Transverse colon (tissue), 4 donors: ENCODE data around the gene TINAG. TPM values are rescaled to one million over a fixed set of nuclear protein-coding genes. Genes with fewer than 3 reads are reported as not detected.
A peak's percentile ranks its signal among the peaks of the same experiment; 100 is the strongest.

ENCODE experiments used
- DNase-seq: peaks from one replicate; pipeline ENCODE4 v3.0.0-alpha.2; 2019
- H3K27ac ChIP-seq, 4 donors: fragments of 200-600 bp; sonication (generic); 2 replicates each; pipeline ENCODE4 v1.5.1; 2016 to 2018; ENCODE audit warnings: inconsistent platforms in 4 of 4
- H3K27me3 ChIP-seq: fragments of 200-600 bp; sonication (generic); 2 replicates; pipeline ENCODE4 v1.5.1; 2017; ENCODE audit warnings: inconsistent platforms
- H3K36me3 ChIP-seq, 4 donors: fragments of 200-600 bp; sonication (generic); 2 replicates each; pipeline ENCODE4 v1.5.1; 2017 to 2019; ENCODE audit warnings: inconsistent platforms in 4 of 4
- H3K4me1 ChIP-seq, 4 donors: fragments of 200-600 bp; sonication (generic); 2 replicates each; pipeline ENCODE4 v1.5.1; 2017 to 2020; ENCODE audit warnings: inconsistent platforms in 4 of 4
- H3K4me3 ChIP-seq, 4 donors: fragments of 200-600 bp; sonication (generic); 1 replicate in 1 of 4; 2 replicates in 3 of 4; pipeline versions ENCODE4 v1.5.1 to v1.6.1; 2017 to 2019; ENCODE audit warnings: inconsistent platforms in 4 of 4
- H3K9me3 ChIP-seq, 2 donors: fragments of 200-600 bp; sonication (generic); 2 replicates each; pipeline ENCODE4 v1.5.1; 2017 to 2019; ENCODE audit warnings: inconsistent platforms in 2 of 2
- EP300 ChIP-seq: sonication (generic); formaldehyde crosslinking; IDR thresholded peaks from one replicate; pipeline ENCODE4 v1.6.1; 2017; ENCODE audit warnings: antibody characterized with exemption, low read depth
- POLR2A ChIP-seq: fragments of 450-650 bp; IDR thresholded peaks from one replicate; pipeline ENCODE4 v1.6.1; 2016; ENCODE audit warnings: antibody characterized with exemption, mild to moderate bottlenecking, moderate library complexity
- POLR2AphosphoS5 ChIP-seq, 3 donors: sonication (generic); formaldehyde crosslinking; IDR thresholded peaks; one replicate each; pipeline ENCODE4 v1.6.1; 2016; ENCODE audit warnings: antibody characterized with exemption in 3 of 3
- WGBS, 2 donors: methylation state at CpG; one replicate each; pipeline ENCODE4 v1.1.5; 2018; ENCODE audit warnings: low coverage in 1 of 2; 5-methylcytosine and 5-hydroxymethylcytosine counted together
- in situ Hi-C, 4 donors: fragments of 200-750 bp; cut with MboI; loops; one replicate each; pipeline versions ENCODE4 v1.15.0 to v1.15.1; 2017; ENCODE audit warnings: low sequenced_read_pairs in 3 of 4, low pct_ligation_motif_present in 1 of 4, low pct_unique_long_range_greater_than_20kb in 1 of 4
- intact Hi-C: fragments of 100-400 bp; cut with DNase I; formaldehyde crosslinking; loops from one replicate; pipeline ENCODE4 v1.15.1; 2023; ENCODE audit warnings: low total_unique reads
- total RNA-seq, 4 donors: library from RNA; depleted of rRNA; stranded (reverse); fragments of >200 nt; gene quantifications; one replicate each; pipeline ENCODE4 v1.1.0, GENCODE V29; 2016
- TF ChIP-seq, protein P1 (sequence below), 5 experiments: fragments of 200-600 bp in 3 of 5; fragments of 450-650 bp in 2 of 5; sonication (generic) in 3 of 5; IDR thresholded peaks; 1 replicate in 2 of 5; 2 replicates in 3 of 5; pipeline ENCODE4 v1.5.1; 2016 to 2017; ENCODE audit warnings: antibody characterized with exemption in 5 of 5, inconsistent platforms in 3 of 5, mild to moderate bottlenecking in 2 of 5, moderate library complexity in 1 of 5

Gene TINAG, protein sequence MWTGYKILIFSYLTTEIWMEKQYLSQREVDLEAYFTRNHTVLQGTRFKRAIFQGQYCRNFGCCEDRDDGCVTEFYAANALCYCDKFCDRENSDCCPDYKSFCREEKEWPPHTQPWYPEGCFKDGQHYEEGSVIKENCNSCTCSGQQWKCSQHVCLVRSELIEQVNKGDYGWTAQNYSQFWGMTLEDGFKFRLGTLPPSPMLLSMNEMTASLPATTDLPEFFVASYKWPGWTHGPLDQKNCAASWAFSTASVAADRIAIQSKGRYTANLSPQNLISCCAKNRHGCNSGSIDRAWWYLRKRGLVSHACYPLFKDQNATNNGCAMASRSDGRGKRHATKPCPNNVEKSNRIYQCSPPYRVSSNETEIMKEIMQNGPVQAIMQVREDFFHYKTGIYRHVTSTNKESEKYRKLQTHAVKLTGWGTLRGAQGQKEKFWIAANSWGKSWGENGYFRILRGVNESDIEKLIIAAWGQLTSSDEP
- 100 to 1,000 TPM in 1 of 4 donors, 10 to 100 TPM in 3; 27.5 to 155 (median 66.3) TPM for total RNA-seq

DNA sequence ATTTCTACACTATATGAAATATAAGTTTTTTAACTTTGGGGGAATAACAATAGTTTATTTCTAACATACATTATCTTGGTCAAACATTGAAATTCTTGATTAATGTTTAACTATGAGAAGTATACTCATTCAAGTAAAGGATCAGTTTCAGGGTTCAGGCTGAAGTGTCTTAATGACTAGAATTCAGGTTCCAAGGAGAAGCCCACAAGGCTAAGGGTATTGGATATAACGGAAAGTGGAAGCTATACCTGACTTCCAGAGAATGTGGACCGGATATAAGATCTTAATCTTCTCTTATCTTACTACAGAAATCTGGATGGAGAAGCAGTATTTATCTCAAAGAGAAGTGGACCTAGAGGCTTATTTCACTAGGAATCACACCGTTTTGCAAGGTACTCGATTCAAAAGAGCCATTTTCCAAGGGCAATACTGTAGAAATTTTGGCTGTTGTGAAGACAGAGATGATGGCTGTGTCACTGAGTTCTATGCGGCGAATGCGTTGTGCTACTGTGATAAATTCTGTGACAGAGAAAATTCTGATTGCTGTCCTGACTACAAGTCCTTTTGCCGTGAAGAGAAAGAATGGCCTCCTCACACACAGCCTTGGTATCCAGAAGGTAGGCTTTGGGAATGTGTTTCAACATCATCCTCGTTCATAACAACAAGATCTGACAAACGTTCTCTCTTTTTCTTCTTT, at the start of gene TINAG:
TSS of gene TINAG (plus strand) at position 153 of the 697 bp plus-strand sequence. CDS start at position 263, 110 bp downstream.
- H3K9me3 ChIP-seq: no peaks in the 10 kb centered on the region
- H3K4me3 ChIP-seq: peak within 1 kb of the TSS in 3 of 4 donors; percentile 33 to 46 (median 36)
- no peak for DNase-seq
- peak within 1 kb of the TSS; percentile 75 to 82 (median 78) for H3K27ac ChIP-seq
- intact Hi-C loops: no loop called here
- TF ChIP-seq, protein P1, sequence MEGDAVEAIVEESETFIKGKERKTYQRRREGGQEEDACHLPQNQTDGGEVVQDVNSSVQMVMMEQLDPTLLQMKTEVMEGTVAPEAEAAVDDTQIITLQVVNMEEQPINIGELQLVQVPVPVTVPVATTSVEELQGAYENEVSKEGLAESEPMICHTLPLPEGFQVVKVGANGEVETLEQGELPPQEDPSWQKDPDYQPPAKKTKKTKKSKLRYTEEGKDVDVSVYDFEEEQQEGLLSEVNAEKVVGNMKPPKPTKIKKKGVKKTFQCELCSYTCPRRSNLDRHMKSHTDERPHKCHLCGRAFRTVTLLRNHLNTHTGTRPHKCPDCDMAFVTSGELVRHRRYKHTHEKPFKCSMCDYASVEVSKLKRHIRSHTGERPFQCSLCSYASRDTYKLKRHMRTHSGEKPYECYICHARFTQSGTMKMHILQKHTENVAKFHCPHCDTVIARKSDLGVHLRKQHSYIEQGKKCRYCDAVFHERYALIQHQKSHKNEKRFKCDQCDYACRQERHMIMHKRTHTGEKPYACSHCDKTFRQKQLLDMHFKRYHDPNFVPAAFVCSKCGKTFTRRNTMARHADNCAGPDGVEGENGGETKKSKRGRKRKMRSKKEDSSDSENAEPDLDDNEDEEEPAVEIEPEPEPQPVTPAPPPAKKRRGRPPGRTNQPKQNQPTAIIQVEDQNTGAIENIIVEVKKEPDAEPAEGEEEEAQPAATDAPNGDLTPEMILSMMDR (IDR thresholded peaks at IDR 0.05): no peak
- TF ChIP-seq POLR2A (no peak), POLR2AphosphoS5 (IDR thresholded peaks at IDR 0.05) (no peak), EP300 (no peak)
- 40 to 44% methylated on average over 4 to 10 of the region's 10 CpGs for WGBS, 2 donors
- no peaks in the 10 kb centered on the region for H3K36me3 ChIP-seq
- peaks cover 0 to 14% (median 0%) of the 10 kb centered on the region in 4 donors for H3K4me1 ChIP-seq
- H3K27me3 ChIP-seq: no peaks in the 10 kb centered on the region
- in situ Hi-C loops: no loop called here

DNA sequence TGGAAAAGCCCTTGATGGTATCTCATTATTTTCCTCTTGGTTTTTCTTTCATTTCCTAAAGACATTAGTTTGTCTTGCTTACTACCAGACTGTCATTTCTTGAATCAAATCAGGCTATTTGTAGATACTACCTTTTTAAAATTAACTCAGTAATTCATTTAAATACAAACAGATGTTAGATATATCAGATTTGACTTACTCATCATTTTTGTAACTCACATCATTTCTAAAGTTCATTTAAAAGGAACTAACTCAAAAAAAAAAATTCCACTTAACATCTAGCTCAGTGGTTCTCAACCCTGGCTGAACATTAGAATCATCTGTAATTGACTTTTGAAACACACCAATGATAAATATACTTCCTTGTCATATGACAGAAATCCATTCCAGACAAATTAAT, 48.2 kb upstream of the TINAG start:
- no peaks in the 10 kb centered on the region for H3K9me3 ChIP-seq
- no peak overlapping the region for H3K27ac ChIP-seq
- in situ Hi-C loops (loop anchor here (10.0 to 25.0 kb wide), 2 partner anchors 273 to 275 kb away; no protein-coding TSS in a partner anchor), intact Hi-C loops (no loop called here)
- no peak for TF ChIP-seq POLR2A
- TF ChIP-seq, protein P1 (IDR thresholded peaks at IDR 0.05): no peak
- no peak for TF ChIP-seq POLR2AphosphoS5 (IDR thresholded peaks at IDR 0.05)
- TF ChIP-seq EP300: no peak
- no peaks in the 10 kb centered on the region for H3K27me3 ChIP-seq
- no peak overlapping the region for H3K4me3 ChIP-seq
- H3K4me1 ChIP-seq: peaks cover 0 to 11% (median 2%) of the 10 kb centered on the region in 4 donors
- H3K36me3 ChIP-seq: no peaks in the 10 kb centered on the region
- DNase-seq: no peak

DNA sequence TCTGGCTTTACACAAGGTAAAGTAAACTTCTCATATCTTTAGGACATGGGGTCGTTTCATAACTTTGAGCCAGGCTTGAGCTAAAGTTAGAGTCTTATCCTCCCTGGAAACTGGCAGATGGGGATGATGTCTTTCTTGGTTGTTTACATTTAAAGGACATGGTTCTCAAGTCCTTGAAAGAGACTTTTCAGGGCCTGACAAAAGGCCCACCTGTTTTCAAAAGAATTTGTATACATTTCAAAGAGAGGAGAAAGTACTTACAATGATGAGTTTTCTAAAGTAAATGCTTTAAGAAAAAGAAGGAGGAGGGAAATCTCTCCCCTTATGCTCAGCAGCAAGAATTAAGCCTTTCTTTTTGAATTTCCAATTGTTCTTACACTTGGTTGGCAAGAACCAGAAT, 45.7 kb upstream of the TINAG start:
- H3K27ac ChIP-seq: no peak overlapping the region
- no peaks in the 10 kb centered on the region for H3K36me3 ChIP-seq
- H3K9me3 ChIP-seq: no peaks in the 10 kb centered on the region
- intact Hi-C loops: no loop called here
- no peaks in the 10 kb centered on the region for H3K27me3 ChIP-seq
- in situ Hi-C loops: loop anchor here (10.0 to 25.0 kb wide), 2 partner anchors 275 to 278 kb away; no protein-coding TSS in a partner anchor
- TF ChIP-seq, protein P1 (IDR thresholded peaks at IDR 0.05): no peak
- TF ChIP-seq POLR2A: no peak
- TF ChIP-seq POLR2AphosphoS5 (IDR thresholded peaks at IDR 0.05): no peak
- TF ChIP-seq EP300: no peak
- H3K4me3 ChIP-seq: no peak overlapping the region
- 29 to 50% methylated on average over 1 of the region's 1 CpG for whole genome bisulfite sequencing, 2 donors
- H3K4me1 ChIP-seq: peaks cover 0 to 4% (median 0%) of the 10 kb centered on the region in 4 donors
- DNase-seq: no peak

DNA sequence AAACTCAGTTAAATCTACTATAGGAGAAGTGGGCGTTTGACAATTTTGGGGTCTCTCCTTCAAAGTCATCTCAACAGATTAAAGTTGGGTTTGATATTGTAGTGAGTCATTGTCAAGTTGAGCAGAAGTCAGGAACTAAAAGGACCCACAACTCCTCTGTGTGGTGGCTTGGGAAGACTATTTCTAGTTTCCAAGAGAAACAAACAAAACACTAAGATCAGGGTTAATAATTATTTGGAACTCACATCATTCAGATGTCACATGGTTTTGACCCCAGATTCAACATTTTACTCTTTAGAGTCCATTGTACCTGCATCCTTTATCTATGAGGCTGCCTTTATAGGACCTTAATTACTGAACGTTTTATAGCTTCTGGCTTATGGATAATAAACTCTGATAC, 45.3 kb upstream of the TINAG start:
- peaks cover 0 to 4% (median 0%) of the 10 kb centered on the region in 4 donors for H3K4me1 ChIP-seq
- no peaks in the 10 kb centered on the region for H3K9me3 ChIP-seq
- TF ChIP-seq, protein P1 (IDR thresholded peaks at IDR 0.05): no peak
- no peak for TF ChIP-seq POLR2A
- TF ChIP-seq EP300: no peak
- TF ChIP-seq POLR2AphosphoS5 (IDR thresholded peaks at IDR 0.05): no peak
- H3K4me3 ChIP-seq: no peak overlapping the region
- H3K27ac ChIP-seq: no peak overlapping the region
- no peak for DNase-seq
- H3K27me3 ChIP-seq: no peaks in the 10 kb centered on the region
- whole genome bisulfite sequencing, 2 donors: 29 to 55% methylated on average over 2 of the region's 2 CpGs
- intact Hi-C loops: no loop called here
- in situ Hi-C loops: loop anchor here (10.0 to 25.0 kb wide), 2 partner anchors 276 to 278 kb away; no protein-coding TSS in a partner anchor
- no peaks in the 10 kb centered on the region for H3K36me3 ChIP-seq
